Fibroblast of peridontal ligament (primary cell): ENCODE data around the gene VRK3.

Source experiments
- DNase-seq: peaks from one replicate; pipeline ENCODE4 v3.0.0-alpha.2; 2010; ENCODE audit errors: extremely low read depth

VRK3 gene

GRCh38 chr19:49930483-49931011 is 94.6 kb downstream of the VRK3 start:
- DNase-seq = no peak

GRCh38 chr19:49929611-49930482 is 95.3 kb downstream of the VRK3 start:
- peak; percentile 96 for DNase-seq

- DNase-seq = peak; percentile 81
Observed at GRCh38 chr19:49929121-49929610, 96.0 kb downstream of the VRK3 start, which contains the start of the genes ATF5 and NUP62. TSS of gene ATF5 (plus strand) at chr19:49929205. CDS start at chr19:49930851, 1,646 bp downstream. TSS of gene NUP62 (minus strand) at chr19:49929504. CDS start at chr19:49909807, 19,697 bp downstream.

GRCh38 chr19:49927526-49928264 is 97.5 kb downstream of the VRK3 start:
- no peak for DNase-seq

- DNase-seq = no peak
Observed at GRCh38 chr19:49926515-49926914, 98.7 kb downstream of the VRK3 start.
